Central memory CD4-positive, alpha-beta T cell (primary cell): ENCODE measurements around the gene ARMC2.
"Not testable (repeated sequence)": the region's sequence is repeated elsewhere in the genome, so short reads cannot be mapped to it uniquely, and the experiment has no call there.

Experiments used
- DNase-seq: peaks from one replicate; pipeline ENCODE4 v3.0.0; 2022
- total RNA-seq, 3 experiments: gene quantifications; one replicate each; lab custom pipeline; 2026; lab: John Stamatoyannopoulos, UW

ARMC2 gene, protein sequence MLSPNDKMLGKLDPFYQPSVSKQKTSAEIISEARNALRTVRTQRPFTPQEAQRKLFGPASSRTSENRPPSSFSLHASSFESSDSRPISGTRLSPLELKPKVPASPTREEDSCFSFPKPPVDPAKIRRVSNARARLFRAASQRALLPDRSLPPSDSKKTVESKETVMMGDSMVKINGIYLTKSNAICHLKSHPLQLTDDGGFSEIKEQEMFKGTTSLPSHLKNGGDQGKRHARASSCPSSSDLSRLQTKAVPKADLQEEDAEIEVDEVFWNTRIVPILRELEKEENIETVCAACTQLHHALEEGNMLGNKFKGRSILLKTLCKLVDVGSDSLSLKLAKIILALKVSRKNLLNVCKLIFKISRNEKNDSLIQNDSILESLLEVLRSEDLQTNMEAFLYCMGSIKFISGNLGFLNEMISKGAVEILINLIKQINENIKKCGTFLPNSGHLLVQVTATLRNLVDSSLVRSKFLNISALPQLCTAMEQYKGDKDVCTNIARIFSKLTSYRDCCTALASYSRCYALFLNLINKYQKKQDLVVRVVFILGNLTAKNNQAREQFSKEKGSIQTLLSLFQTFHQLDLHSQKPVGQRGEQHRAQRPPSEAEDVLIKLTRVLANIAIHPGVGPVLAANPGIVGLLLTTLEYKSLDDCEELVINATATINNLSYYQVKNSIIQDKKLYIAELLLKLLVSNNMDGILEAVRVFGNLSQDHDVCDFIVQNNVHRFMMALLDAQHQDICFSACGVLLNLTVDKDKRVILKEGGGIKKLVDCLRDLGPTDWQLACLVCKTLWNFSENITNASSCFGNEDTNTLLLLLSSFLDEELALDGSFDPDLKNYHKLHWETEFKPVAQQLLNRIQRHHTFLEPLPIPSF
- 1.3 to 11.8 (median 4.0) reads per million in 3 experiments for total RNA-seq

DNA sequence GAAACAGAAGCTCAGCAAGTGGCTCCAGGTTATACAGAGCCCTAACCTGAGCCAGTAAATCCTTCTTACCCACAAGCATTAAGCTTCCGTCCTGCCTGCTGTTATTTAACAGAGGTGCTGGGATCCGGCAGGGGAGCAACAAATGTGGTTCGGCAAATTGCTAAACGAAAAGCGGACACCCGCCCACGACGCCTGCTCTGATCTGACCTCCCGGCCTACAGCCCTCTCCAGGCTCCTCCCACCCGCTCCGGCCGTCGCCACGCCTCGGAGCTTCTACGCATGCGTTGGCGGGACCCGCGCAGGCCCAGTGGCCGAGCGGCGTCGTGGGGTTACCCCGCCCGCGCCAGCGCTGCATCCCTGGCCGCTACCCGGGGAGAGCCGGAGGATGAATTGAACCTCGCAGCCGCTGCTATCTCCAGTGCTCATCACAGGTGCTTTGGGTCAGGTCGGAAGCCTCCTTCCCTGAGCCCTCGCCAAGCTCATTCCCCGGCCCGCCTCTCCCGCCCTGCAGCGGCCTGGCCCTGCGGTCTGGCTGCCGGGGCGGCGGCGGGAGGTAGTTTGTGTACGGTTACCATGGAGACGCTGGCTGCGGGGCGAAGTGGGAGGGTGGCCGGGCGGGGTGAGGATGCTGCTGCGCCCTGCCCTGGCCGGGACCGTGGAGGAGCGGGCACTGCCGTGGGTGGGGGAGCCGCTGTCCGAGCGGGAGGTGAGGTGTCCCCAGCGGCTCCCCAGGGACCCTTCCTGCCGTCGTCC, at the start of gene ARMC2:
Gene ARMC2, plus strand, starts transcription at position 307 of the 753 bp plus-strand sequence. CDS start 5,846 bp downstream, outside the sequence.
- DNase-seq = peak; percentile 83

DNA sequence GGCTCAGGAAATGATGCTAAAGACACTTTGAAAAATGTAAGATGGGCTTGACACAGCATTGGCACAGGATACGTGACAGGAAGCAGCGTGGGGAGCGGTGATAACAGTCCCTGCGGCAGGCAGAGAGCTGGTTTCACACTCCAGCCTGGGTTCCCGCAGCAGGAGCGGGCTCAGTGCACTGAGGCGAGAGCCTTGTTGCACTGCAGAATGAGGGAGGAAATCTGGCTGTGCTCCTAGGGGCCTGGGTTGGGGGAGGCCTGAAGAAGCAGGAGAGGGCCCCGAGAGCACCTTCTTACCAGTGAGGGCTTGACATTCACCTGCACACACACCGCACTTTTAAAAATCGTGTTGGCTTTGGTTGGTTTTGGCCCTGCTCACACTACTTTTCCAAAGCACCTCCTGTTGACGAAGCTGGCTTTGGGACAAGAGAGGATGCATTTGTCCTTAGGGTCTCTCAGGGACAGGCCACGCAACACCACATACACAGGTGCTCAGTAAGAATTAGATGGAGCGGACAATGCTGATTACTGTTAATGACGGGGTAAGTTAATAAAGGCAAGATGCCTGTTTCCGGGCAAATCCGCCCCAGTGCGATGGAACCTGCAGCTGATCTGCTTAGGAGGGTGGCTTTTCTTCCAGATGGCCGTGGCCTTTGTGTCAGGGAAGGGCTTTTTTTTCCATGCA, 49.4 kb upstream of the ARMC2 start:
- peak; percentile 46 for DNase-seq

DNA sequence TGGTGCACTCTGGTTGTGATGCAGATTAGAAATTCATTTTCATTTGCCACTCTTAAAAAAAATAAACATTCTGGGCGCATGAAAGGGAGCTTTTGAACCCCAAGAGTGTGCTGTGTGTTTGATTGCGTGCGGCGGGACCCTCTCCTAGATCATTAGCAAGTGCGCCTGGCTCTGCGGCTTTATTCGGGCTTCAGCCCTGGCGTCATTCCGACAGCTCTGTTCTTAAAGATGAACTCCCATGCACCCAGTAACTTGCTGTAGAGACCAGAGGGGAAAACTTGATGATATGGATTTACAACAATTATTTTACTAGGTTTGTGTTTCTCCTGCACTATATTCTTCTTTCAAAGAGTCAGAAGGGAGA, 48.9 kb upstream of the ARMC2 start:
- no peak for DNase-seq

DNA sequence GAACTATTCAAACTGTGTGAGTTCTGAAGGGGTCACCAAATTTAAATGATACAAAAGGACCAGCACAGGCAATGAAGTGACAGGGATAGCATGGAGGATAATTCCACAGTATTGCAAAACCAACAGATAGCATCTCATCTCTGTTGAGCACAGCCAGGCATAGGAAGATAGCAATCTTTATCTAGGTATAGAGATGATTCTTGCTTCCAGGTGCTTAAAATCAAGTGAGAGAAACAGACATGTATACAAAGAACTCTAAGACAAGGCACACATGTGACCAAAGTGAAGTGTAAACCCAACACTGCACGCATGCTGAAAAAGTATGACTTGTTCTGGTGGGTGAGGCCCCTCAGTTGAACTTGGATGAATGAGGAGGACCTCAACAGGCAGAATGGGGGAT, 48.4 kb upstream of the ARMC2 start:
- no peak for DNase-seq

DNA sequence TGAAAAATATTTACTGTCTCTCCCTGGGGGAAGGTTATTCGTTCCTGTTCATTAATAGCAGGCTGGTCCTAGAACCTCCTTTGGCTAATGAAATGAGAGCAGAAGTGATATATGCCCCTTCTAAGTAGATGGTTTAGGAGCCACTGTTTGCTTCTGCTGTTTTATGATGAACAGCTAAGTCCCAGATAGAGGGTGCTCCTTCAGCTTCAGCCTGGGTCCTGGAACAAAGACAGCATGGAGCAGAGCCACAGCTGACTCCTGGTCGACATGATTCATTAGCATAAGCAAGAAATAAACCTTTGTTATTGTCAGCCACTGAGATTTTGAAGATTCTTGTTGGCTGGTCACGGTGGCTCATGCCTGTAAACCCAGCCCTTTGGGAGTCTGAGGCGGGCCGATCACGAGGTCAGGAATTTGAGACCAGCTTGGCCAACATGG, 47.8 kb upstream of the ARMC2 start:
- no peak for DNase-seq

DNA sequence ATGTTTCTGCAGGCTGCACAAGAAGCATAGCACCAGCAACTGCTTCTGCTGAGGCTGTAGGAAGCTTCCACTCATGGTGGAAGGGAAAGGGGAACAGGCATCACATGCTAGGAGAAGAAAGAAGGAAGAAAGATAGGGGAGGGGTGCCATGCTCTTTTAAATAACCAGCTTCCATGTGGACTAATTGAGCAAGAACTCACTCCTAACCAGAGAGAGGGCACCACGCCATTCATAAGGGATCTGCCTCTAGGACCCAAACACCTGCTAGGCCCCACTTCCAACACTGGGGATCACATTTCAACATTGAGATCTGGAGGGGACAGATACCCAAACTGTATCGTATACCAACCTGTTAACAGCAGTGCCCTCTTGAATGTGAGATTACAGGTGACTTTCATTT, 46.9 kb upstream of the ARMC2 start:
- DNase-seq = no peak

DNA sequence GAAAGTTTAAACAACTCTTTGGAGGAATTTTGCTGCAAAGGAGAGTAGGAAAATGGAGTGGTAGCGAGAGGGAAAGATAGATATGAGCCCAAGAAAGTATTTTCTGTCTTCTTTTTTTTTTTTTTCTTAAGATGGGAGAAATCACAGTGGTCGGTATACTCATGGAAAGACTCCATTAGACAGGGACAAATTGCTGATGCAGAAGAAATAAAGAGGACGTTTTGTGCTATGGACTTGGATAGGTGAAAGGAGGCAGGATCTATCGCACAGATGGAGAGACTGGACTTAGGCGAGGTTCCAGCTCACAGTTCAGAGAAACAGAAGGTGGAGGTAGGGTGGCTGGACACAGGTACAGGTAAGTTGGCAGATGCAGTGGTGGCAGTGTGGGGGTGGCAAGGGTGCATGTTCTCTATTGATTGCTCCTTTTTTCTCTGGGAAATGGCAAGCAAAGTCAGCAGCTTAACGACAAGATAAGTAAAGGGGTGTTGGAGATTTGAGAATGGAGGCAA, 44.2 kb upstream of the ARMC2 start:
- no peak for DNase-seq

DNA sequence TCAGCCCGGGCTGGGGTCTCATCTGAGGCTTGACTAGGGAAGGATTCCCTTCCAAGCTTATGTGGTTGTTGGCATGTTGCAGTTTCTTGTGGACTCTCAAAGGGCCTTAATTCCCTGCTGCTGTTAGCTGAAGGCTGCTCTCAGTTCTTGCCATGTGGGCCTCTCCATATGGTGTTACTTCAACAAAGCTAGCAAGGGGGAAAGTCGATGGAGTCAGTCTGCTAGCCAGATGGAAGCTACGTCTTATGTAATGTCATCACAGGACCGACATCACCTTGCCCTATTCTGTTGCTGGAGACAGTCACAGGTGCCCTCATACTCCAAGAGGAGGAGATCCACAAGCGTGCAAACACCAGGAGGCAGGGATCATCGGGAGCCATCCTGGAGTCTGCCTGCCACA, 43.3 kb upstream of the ARMC2 start:
- DNase-seq = no peak

DNA sequence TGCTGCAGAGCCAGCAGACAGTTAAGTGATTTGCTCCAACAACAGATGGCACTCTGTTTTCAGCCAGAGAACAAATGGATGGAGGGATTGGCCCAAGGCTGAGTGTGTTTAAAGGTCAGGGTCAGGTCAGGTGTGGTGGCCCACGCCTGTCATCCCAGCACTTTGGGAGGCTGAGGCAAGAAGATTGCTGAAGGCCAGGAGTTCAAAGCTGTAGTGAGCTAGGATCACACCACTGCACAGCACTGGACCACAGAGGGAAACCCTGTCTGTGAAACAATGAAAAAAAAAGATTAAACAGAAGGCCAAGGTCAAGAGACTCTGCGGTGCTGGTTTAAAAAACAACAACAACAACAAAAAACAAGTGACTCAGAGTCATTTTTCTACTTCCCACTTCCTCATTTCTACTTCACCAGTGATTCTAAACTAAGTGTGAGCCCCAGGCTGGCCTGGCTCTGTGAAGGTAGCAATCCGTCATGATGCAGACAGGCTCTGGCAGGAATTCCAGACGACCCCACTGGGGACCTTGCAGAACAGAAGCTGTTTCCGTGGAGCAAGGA, 42.5 kb upstream of the ARMC2 start:
- DNase-seq = no peak

DNA sequence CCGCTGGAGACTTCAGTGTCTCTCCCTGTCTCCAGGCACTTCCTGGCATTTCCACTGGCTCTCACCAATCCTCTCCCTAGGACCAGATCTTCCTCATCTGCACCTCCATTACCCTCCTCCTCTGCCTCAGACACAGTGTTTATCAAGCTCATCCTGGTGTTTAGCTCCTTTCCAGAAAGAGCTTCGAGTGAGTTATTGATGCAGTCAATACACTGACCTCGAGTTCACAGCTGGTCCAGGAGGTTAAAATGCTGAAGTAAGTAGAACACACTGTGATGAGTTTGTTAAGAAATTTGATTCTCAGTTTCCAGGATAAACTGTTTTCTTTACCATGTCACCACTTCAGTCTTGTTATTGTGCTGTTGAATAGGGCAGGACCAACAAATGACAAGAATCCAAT, 42.1 kb upstream of the ARMC2 start:
- DNase-seq = no peak

DNA sequence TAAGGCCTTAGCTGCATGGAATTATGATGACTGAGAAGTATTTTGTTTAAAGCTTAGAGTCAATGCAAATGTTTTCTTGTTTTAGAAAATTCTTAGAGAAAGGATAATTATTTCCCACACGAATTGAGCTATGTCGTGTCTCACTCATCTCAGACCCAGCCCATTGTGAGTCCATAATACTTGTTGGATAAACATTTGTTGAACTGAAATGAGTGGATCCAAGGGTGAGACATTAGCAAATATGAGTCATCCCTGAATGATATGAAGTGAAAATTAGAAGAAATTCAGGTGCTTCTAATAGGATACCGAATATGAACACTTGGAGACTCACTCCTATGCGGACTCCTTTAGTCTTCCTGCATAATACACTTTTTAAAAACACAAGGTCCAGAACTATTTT, 41.6 kb upstream of the ARMC2 start:
- DNase-seq = no peak

DNA sequence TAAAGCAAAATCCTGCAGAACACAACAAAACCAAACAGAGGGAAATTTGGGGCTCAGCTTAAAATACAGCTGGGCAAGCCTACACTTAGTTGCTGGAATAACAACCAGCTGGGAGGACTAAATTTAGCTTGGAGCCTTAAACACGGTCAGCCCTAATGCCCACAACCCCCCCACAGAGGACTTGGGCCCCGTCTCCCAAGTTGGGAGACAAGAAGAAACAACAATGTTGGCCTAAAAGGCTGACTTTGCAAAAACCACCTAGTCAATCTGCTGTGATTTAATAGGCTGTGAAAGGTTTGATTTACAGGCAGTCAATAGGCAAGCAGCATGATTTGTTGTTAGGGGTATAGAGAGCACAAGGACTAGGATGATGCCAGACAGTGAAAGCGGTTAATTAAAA, 40.3 kb upstream of the ARMC2 start:
- no peak for DNase-seq

DNA sequence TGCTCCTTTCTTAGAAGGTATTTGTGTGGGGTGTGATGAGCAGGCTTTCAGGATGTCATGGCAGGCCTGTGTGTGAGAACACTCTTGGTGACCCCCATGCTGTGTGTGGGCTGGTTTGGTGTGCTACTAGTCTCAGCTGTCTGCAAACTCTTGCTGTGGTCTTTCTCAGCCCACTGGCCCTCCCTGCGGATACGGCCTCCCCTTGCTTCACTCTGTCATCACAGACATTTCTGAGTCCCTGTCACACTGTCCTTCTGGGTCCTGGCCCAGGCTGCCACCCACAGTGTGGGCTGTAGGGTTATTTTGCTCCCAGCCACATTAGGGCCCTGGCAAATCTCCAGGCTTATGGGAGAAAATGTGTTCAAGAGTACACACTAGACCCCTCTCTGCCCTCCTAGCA, 39.0 kb upstream of the ARMC2 start:
- no peak for DNase-seq

DNA sequence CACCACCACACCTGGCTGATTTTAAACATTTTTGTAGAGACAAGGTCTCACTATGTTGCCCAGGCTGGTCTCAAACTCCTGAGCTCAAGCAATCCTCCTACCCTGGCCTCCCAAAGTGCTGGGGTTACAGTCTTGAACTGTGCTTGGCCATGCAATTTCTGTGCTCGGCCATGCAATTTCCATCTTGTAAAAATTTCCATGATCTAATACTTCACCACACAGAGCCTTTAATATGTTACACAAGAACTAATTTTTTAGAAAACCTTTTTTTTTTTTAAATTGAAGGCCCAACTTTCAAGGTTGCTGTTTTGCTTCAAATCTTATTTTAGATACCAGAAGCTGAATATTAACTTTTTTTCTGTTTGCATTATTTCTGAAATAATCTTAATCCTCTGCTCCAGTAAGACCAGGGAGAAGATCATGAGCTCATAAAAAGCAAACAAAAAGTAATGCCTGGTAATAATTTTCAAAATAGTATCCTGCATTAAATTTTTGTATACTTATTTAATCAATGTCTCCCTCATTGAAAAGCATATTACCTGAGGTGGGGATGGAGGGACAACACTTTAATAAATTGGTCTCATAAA, 38.1 kb upstream of the ARMC2 start:
- no peak for DNase-seq

DNA sequence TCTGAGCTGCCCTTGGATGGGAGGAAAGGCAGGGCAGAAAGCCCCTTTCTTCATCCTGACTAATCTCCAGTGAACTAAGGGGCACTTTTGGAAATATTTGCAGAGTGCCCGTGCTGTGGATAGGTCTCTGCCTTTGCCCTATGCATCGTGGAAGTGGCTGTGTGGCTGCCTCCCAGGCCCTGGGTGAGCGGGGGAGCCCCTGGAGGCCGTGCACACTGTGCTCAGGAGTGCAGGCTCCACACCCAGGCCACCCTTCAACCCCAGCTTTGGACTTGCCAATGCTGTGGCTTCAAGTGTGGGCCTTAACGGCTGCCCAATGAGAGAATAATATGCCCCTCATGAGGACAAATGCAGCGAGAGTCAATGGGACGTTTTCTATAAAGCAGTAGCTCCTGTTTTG, 36.7 kb upstream of the ARMC2 start:
- DNase-seq = no peak

DNA sequence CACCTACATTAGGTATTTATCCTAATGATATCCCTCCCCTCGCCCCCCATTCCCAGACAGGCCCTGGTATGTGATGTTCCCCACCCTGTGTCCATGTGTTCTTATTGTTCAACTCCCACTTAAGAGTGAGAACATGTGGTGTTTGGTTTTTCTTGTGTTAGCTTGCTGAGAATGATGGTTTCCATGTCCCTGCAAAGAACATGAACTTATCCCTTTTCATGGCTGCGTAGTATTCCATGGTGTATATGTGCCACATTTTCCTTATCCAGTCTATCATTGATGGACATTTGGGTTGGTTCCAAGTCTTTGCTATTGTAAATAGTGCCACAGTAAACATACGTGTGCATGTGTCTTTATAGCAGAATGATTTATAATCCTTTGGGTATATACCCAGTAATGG, 35.0 kb upstream of the ARMC2 start:
- not testable (repeated sequence) for DNase-seq

DNA sequence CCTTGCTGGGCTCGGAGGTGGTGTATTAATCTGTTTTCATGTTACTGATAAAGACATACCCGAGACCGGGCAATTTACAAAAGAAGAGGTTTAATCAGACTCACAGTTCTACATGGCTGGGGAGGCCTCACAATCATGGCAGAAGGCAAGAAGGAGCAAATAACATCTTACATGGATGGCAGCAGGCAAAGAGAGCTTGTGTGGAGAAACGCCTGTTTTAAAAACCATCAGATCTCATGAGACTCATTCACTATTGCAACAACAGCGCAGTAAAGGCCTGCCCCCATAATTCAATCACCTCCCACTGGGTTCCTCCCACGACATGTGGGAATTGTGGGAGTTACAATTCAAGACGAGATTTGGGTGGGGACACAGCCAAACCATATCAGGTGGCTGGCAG, 30.9 kb upstream of the ARMC2 start:
- not testable (repeated sequence) for DNase-seq

DNA sequence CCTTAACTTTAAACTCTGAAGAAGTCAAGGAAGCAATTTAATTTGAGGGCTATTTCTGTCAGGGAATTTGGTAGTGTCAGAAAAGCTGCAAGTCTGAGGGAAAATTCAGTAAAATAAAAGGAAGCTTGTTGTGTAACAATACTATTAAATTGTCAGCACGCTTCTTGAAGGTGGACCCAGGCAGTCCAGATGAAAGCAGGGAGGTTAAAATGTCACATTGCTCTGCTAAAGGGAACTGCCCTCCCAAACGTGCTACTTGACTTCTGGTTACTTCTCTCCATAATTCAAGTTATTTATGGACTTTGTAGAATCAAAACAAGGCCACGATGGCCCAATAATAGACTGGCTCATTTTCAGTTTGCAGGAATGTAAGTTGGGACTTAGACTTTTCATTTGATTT, 28.2 kb upstream of the ARMC2 start:
- no peak for DNase-seq

DNA sequence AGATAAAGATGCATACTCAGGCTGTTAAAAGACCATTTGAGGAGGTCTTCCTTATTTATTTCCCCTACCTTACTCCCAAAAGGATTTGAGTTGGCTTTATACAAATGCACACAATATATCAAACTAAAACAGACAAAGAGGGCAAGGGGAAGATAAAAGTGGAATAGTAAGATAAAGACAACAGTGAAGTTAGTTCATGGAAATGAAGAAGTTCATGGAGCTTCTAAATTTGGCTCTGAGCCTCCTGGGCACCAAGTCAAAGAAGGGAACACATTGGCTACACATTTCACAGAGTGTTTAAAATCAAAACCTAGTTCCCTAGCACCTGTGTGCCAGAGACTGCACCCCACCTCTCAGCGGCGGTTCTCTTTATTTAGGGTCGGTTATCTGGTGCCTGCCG, 25.8 kb upstream of the ARMC2 start:
- no peak for DNase-seq

DNA sequence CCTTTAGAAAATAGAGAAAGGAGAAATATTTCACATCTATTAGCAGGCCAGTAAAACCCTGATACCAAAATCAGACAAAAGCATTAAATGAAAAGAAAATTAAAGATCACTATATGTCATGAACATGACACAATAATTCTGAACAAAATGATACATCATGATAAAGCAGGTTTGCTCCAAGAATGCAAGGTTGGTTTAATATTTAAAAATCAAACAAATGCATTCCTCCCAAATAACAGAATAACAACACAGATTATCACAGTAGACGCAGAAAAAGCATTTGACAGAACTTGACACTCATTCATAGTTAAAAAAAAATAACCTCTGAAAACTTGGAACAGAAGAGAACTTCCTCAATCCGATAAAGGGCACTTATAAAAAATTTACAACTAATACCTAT, 22.9 kb upstream of the ARMC2 start:
- DNase-seq = no peak

DNA sequence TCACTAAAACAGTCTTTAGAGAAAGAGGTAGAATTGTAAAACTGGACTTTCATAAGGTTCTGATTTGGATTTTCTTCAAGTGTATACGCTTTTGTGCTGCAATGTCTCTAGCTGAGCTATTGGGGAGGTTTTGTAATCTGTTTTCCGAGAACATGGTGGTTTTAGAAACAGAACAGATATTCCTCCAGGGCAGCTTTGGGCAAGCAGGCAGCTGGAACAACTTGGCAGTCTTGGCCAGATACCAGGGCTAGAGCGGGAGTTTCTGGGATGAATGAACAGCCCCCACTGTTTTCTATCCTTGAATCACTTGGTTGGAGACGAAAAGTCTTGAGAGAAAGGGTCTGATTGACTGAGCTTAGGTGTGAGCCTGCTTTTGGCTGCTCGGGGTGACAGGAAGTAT, 17.1 kb upstream of the ARMC2 start:
- DNase-seq = no peak

DNA sequence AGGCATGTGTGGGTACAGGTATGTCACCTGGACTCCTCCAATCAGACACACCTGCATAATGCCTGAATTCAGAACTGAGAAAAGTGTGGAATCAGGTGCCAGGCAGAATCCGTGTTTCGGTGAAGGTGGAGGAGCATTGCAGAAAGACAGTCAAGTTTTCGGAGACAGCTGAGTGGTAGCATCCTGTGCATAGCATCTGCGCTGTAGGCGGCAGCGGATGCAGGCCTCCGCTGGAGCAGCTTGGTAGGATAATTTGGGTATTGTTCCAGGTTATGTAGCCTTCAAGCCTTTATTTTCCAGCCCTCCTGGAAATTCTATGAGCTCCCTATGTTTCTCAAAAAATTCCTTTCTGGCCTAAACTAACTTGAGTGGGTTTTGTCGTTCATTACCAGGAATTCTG, 15.5 kb upstream of the ARMC2 start:
- DNase-seq = no peak
